Suppressor macrophage treated with lipopolysaccharide for 4 hours (primary cell): ENCODE data around the gene SLAIN1.
A peak's percentile ranks its signal among the peaks of the same experiment; 100 is the strongest.

Source experiments
- DNase-seq: peaks from one replicate; pipeline ENCODE4 v3.0.0-alpha.2; 2020

The SLAIN1 gene

GRCh38 chr13:77715233-77715891 is 17.9 kb downstream of the SLAIN1 start:
- DNase-seq: no peak

- no peak for DNase-seq
These were observed 19.2 kb downstream of the SLAIN1 start for GRCh38 chr13:77716692-77717091.

- no peak for DNase-seq
These were observed 20.0 kb downstream of the SLAIN1 start for GRCh38 chr13:77717508-77717907.

GRCh38 chr13:77719128-77719527 is 21.6 kb downstream of the SLAIN1 start:
- no peak for DNase-seq

- no peak for DNase-seq
These were observed 23.5 kb downstream of the SLAIN1 start for GRCh38 chr13:77720988-77721387.

- no peak for DNase-seq
These were observed 26.6 kb downstream of the SLAIN1 start for GRCh38 chr13:77724092-77724491.

GRCh38 chr13:77725071-77725470 is 27.6 kb downstream of the SLAIN1 start:
- no peak for DNase-seq

GRCh38 chr13:77728265-77729125 is 31.0 kb downstream of the SLAIN1 start:
- no peak for DNase-seq

GRCh38 chr13:77729502-77730221 is 32.2 kb downstream of the SLAIN1 start:
- peak; percentile 41 for DNase-seq

GRCh38 chr13:77730572-77730971 is 33.1 kb downstream of the SLAIN1 start:
- no peak for DNase-seq

- no peak for DNase-seq
These were observed 34.8 kb downstream of the SLAIN1 start for GRCh38 chr13:77732287-77732686.

- DNase-seq: no peak
These were observed 36.2 kb downstream of the SLAIN1 start for GRCh38 chr13:77733674-77734073.

GRCh38 chr13:77737583-77738200 is 40.2 kb downstream of the SLAIN1 start:
- no peak for DNase-seq

- DNase-seq: no peak
These were observed 42.7 kb downstream of the SLAIN1 start for GRCh38 chr13:77740097-77740735.

- DNase-seq: no peak
These were observed 43.6 kb downstream of the SLAIN1 start for GRCh38 chr13:77740931-77741596.

- no peak for DNase-seq
These were observed 44.1 kb downstream of the SLAIN1 start for GRCh38 chr13:77741597-77741972.

- DNase-seq: no peak
These were observed 45.3 kb downstream of the SLAIN1 start for GRCh38 chr13:77742801-77743200.

GRCh38 chr13:77745784-77746183 is 48.3 kb downstream of the SLAIN1 start:
- no peak for DNase-seq

- DNase-seq: no peak
These were observed 51.9 kb downstream of the SLAIN1 start for GRCh38 chr13:77749344-77749880.

- peak; percentile 58 for DNase-seq
These were observed 54.3 kb downstream of the SLAIN1 start for GRCh38 chr13:77751513-77752456.
